ENCODE results near the gene NCK1.

DNA sequence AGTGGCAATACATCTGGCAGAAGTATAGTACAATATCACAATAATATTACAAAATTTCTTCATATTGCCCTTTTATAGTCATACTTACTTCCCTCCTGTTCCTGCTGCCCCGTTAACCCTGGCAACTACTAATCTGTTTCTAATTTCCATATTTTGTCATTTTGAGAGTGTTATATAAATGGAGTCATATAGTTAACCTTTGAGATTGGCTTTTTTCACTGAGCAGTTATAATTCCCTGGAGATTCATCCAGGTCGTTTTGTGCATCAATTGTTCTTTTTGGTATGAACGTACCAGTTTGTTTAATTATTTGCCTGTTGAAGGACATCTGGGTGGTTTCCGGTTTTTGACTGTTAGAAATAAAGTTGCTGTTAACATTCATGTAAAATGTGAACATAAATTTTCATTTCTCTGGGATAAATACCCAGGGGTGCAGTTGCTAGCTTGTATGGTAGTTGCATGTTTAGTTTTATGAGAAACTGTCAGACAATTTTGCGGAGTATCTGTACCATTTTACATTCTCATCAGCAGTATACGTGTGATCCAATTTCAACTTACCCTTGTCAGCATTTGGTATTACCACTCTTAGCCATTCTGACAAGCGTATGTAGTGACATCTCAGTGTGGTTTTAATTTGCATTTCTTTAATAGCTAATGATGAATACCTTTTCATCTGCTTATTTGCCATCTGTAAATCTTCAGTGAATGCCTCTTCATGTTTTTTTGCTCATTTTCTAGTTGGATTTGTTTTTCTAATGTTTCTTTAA lies 63.6 kb downstream of the NCK1 start:
- TF ChIP-seq, protein P1, sequence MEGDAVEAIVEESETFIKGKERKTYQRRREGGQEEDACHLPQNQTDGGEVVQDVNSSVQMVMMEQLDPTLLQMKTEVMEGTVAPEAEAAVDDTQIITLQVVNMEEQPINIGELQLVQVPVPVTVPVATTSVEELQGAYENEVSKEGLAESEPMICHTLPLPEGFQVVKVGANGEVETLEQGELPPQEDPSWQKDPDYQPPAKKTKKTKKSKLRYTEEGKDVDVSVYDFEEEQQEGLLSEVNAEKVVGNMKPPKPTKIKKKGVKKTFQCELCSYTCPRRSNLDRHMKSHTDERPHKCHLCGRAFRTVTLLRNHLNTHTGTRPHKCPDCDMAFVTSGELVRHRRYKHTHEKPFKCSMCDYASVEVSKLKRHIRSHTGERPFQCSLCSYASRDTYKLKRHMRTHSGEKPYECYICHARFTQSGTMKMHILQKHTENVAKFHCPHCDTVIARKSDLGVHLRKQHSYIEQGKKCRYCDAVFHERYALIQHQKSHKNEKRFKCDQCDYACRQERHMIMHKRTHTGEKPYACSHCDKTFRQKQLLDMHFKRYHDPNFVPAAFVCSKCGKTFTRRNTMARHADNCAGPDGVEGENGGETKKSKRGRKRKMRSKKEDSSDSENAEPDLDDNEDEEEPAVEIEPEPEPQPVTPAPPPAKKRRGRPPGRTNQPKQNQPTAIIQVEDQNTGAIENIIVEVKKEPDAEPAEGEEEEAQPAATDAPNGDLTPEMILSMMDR (IDR thresholded peaks at IDR 0.05): no peak
- TF ChIP-seq POLR2A (IDR thresholded peaks at IDR 0.05): no peak
